K562 (cell line): ENCODE data around the gene TNFSF9. TPM values are rescaled to one million over a fixed set of nuclear protein-coding genes. Genes with fewer than 3 reads are reported as not detected.

Source experiments
- ATAC-seq: fragments of 200-7000 bp; cut with Tn5 transposase; 3 replicates; pipeline ENCODE4 v1.9.1; 2020; ENCODE audit warnings: moderate library complexity
- Bru-seq: library from RNA; stranded (reverse); fragments of 400-500 nt; gene quantifications from one replicate; lab custom pipeline; 2021; lab: Mats Ljungman, UMichigan
- BruChase-seq, 2 experiments: library from RNA; stranded (reverse); fragments of 400-500 nt; gene quantifications; one replicate each; lab custom pipeline; 2021; lab: Mats Ljungman, UMichigan
- BruUV-seq: library from RNA; stranded (reverse); fragments of 400-500 nt; replicated peaks from 2 replicates; lab custom pipeline; 2021; lab: Mats Ljungman, UMichigan
- CTCF ChIA-PET: fragments of 300-600 bp; formaldehyde crosslinking; extraction: SDS; loops from one replicate; lab custom pipeline; 2021; ENCODE audit warnings: low intra/inter-chr PET ratio; lab: Yijun Ruan, JAX
- POLR2A ChIA-PET: fragments of 300-600, 350-650 bp; sonication (Branson Sonifier 250); formaldehyde crosslinking; extraction: SDS; loops from one replicate; lab custom pipeline; 2021; ENCODE audit warnings: antibody characterized with exemption, inconsistent platforms; lab: Yijun Ruan, JAX
- DNase-seq, 4 experiments: peaks; one replicate each; pipeline versions ENCODE4 v3.0.0 to v3.0.0-alpha.2; 2011 to 2018; ENCODE audit warnings: low spot score in 3 of 4, mixed read lengths in 3 of 4; ENCODE audit errors: extremely low read depth in 1 of 4
- FAIRE-seq: peaks from 2 replicates; lab custom pipeline; 2011; peaks lifted over from hg19 to GRCh38; lab: Jason Lieb, UNC
- H2AFZ ChIP-seq: 2 replicates; pipeline ENCODE4 v1.6.0; 2011; ENCODE audit warnings: low read depth, low read length, control low read depth, inconsistent platforms
- H3K27ac ChIP-seq: fragments of 200-600 bp; 3 replicates; pipeline ENCODE4 v1.8.0; 2011; ENCODE audit warnings: low read depth, mild to moderate bottlenecking, control low read depth, inconsistent platforms, low read length, moderate library complexity, mixed read lengths; ENCODE audit errors: extremely low read depth
- H3K27me3 ChIP-seq, 2 experiments: fragments of 300-600 bp in 1 of 2; 2 replicates in 1 of 2; 3 replicates in 1 of 2; pipeline versions ENCODE4 v1.6.0 to v1.8.0; 2011; ENCODE audit warnings: inconsistent platforms in 2 of 2, low read length in 2 of 2, mild to moderate bottlenecking in 1 of 2, mixed read lengths in 1 of 2, moderate library complexity in 1 of 2; ENCODE audit not compliant: control insufficient read depth in 2 of 2, insufficient read depth in 2 of 2
- H3K36me3 ChIP-seq: fragments of 300-600 bp; 3 replicates; pipeline ENCODE4 v1.8.0; 2011; ENCODE audit warnings: mild to moderate bottlenecking, low read length, inconsistent platforms; ENCODE audit not compliant: control insufficient read depth, insufficient read depth
- H3K4me1 ChIP-seq, 2 experiments: fragments of 200-600 bp in 1 of 2; replicated peaks in 1 of 2; 2 replicates in 1 of 2; 3 replicates in 1 of 2; pipeline versions ENCODE4 v1.5.1 to v1.8.0; 2011; ENCODE audit warnings: inconsistent platforms in 2 of 2, low read length in 2 of 2, mild to moderate bottlenecking in 1 of 2, mixed read lengths in 1 of 2, moderate library complexity in 1 of 2; ENCODE audit not compliant: control insufficient read depth in 2 of 2, insufficient read depth in 2 of 2
- H3K4me2 ChIP-seq: 2 replicates; pipeline ENCODE4 v1.6.1; 2011; ENCODE audit warnings: low read length, control low read depth, inconsistent platforms, mixed read lengths; ENCODE audit not compliant: insufficient read depth
- H3K4me3 ChIP-seq: fragments of 200-600 bp; sonication (generic), shearing (Covaris generic); 2 replicates; pipeline ENCODE4 v1.5.1; 2016; ENCODE audit warnings: control low read depth, inconsistent platforms
- H3K79me2 ChIP-seq: fragments of 200-600 bp; 3 replicates; pipeline ENCODE4 v1.8.0; 2011; ENCODE audit warnings: low read length, inconsistent platforms; ENCODE audit not compliant: control insufficient read depth, insufficient read depth
- H3K9ac ChIP-seq, 2 experiments: 2 replicates each; pipeline versions ENCODE4 v1.6.0 to v1.6.1; 2011; ENCODE audit warnings: low read depth in 2 of 2, low read length in 2 of 2, control low read depth in 1 of 2, inconsistent platforms in 1 of 2, mild to moderate bottlenecking in 1 of 2, mixed read lengths in 1 of 2; ENCODE audit not compliant: insufficient read depth in 1 of 2
- H3K9me1 ChIP-seq: one replicate; pipeline ENCODE4 v1.6.0; 2011; ENCODE audit warnings: inconsistent platforms, mild to moderate bottlenecking, low read length, moderate library complexity; ENCODE audit not compliant: control insufficient read depth, insufficient read depth
- H3K9me3 ChIP-seq: replicated peaks from 2 replicates; pipeline ENCODE4 v1.5.1; 2011; ENCODE audit warnings: low read depth, low read length, inconsistent platforms; ENCODE audit not compliant: control insufficient read depth, insufficient read depth
- H4K20me1 ChIP-seq: replicated peaks from 2 replicates; pipeline ENCODE4 v1.6.1; 2011; ENCODE audit warnings: low read length, inconsistent platforms, mixed read lengths; ENCODE audit not compliant: control insufficient read depth, insufficient read depth
- ARID3B ChIP-seq: fragments of 250-450 bp; sonication (Bioruptor Pico); IDR thresholded peaks from 2 replicates; pipeline ENCODE4 v1.4.0; 2020; ENCODE audit warnings: borderline replicate concordance
- BRF2 ChIP-seq: IDR thresholded peaks from 3 replicates; pipeline ENCODE4 v1.6.1; 2011; ENCODE audit warnings: borderline replicate concordance, mild to moderate bottlenecking; ENCODE audit not compliant: insufficient read length, insufficient read depth
- CBX5 ChIP-seq: IDR thresholded peaks from 2 replicates; pipeline ENCODE4 v1.6.1; 2014; ENCODE audit warnings: low read depth, borderline replicate concordance
- CEBPG ChIP-seq, 3 experiments: fragments of 200-800 bp in 1 of 3; sonication (Bioruptor generic) in 1 of 3; sonication (generic) in 1 of 3; formaldehyde crosslinking in 1 of 3; IDR thresholded peaks in 2 of 3; conservative IDR thresholded peaks in 1 of 3; 2 replicates each; pipeline versions ENCODE4 v1.6.1 to v1.8.0; 2016 to 2022; ENCODE audit warnings: missing compliant biosample characterization in 2 of 3, missing genetic modification characterization in 2 of 3, mild to moderate bottlenecking in 1 of 3, missing genetic modification reagents in 1 of 3
- CREM ChIP-seq: IDR thresholded peaks from 2 replicates; pipeline ENCODE4 v1.6.1; 2014; ENCODE audit warnings: antibody characterized with exemption, low read depth
- ESRRB ChIP-seq: fragments of 250-450 bp; sonication (Bioruptor Pico); IDR thresholded peaks from 2 replicates; pipeline ENCODE4 v1.5.0; 2020; ENCODE audit warnings: mild to moderate bottlenecking, moderate library complexity, borderline replicate concordance
- HOMEZ ChIP-seq: fragments of 250-450 bp; sonication (Bioruptor Pico); IDR thresholded peaks from 2 replicates; pipeline ENCODE4 v1.4.0; 2020; ENCODE audit warnings: mild to moderate bottlenecking, moderate library complexity
- IRF1 ChIP-seq: sonication (generic); formaldehyde crosslinking; IDR thresholded peaks from 2 replicates; pipeline ENCODE4 v1.8.0; 2022; ENCODE audit warnings: missing genetic modification reagents, mild to moderate bottlenecking, borderline replicate concordance
- RFX7 ChIP-seq: fragments of 250-450 bp; sonication (Bioruptor Pico); IDR thresholded peaks from 2 replicates; pipeline ENCODE4 v1.5.1; 2021; ENCODE audit warnings: mild to moderate bottlenecking
- WGBS: fragments of 100-300 bp; shearing (Covaris generic); methylation state at CpG from one replicate; pipeline ENCODE4 v1.1.6; 2016; ENCODE audit warnings: low coverage, mixed read lengths; ENCODE audit not compliant: insufficient coverage; ENCODE audit errors: missing lambda C conversion rate; 5-methylcytosine and 5-hydroxymethylcytosine counted together
- in situ Hi-C: fragments of 300-500 bp; cut with MboI; formaldehyde crosslinking; loops from 4 replicates; pipeline ENCODE4 v1.15.0; 2018; ENCODE audit warnings: inconsistent platforms, mixed read lengths
- intact Hi-C: fragments of 100-400 bp; cut with micrococcal nuclease; formaldehyde crosslinking; loops from 2 replicates; pipeline ENCODE4 v1.14.2; 2022
- long read RNA-seq, 3 experiments: library from polyadenylated mRNA in 2 of 3; library from RNA in 1 of 3; unstranded in 2 of 3; stranded (forward) in 1 of 3; transcript quantifications; one replicate each; pipeline ENCODE4 v2.0.0, GENCODE V29; 2019 to 2022
- polyA minus RNA-seq, 3 experiments: library from RNA; depleted of rRNA, polyadenylated mRNA; stranded (reverse); fragments of >200 nt; gene quantifications; 2 replicates each; pipeline ENCODE4 v1.2.3, GENCODE V29; 2011
- polyA plus RNA-seq, 8 experiments: library from polyadenylated mRNA; depleted of rRNA in 4 of 8; stranded (reverse) in 5 of 8; unstranded in 3 of 8; fragments of >200 nt; fragmentation: Nextera tagmentation in 2 of 8; fragmentation: Illumina TruSeq in 1 of 8; extraction: Ambion mirVana in 2 of 8; extraction: Trizol in 1 of 8; gene quantifications; 2 replicates each; pipeline versions ENCODE4 v1.2.1 to v1.2.3, GENCODE V29; 2011 to 2014; ENCODE audit warnings: inconsistent platforms in 1 of 8, missing spikeins in 1 of 8
- total RNA-seq, 7 experiments: library from RNA; depleted of rRNA in 6 of 7; stranded (reverse); fragments of >200 nt in 6 of 7; fragmentation: Illumina TruSeq in 2 of 7; extraction: Trizol in 2 of 7; gene quantifications; 2 replicates each; pipeline versions ENCODE4 v1.2.1 to v1.2.3, GENCODE V29; 2011 to 2021; ENCODE audit warnings: low replicate concordance in 1 of 7

TNFSF9 gene
- total RNA-seq (2011; cell fraction: chromatin; rRNA removed; ENCODE audit: low replicate concordance), result 5.5 and 15.4 TPM in 2 replicates
- 19.5 and 27.3 TPM in 2 replicates for total RNA-seq (2011; cell fraction: nucleolus; rRNA removed)
- total RNA-seq (2011; cell fraction: nucleoplasm; rRNA removed), result 20.7 and 24.7 TPM in 2 replicates
- total RNA-seq (2014; rRNA removed), result 13.8 and 17.7 TPM in 2 replicates
- total RNA-seq (2014; rRNA removed; fragmentation: Illumina TruSeq; extraction: Trizol), result 6.5 TPM in 2 replicates
- 6.2 and 7.6 TPM in 2 replicates for total RNA-seq (2015; rRNA removed; fragmentation: Illumina TruSeq; extraction: Trizol)
- total RNA-seq (2021), result 17.9 and 18.9 TPM in 2 replicates
- polyA plus RNA-seq (2011; rRNA removed), result 15.1 and 19.2 TPM in 2 replicates
- 20.1 and 36.9 TPM in 2 replicates for polyA plus RNA-seq (2011; cell fraction: cytosol; rRNA removed)
- 11.4 and 12.1 TPM in 2 replicates for polyA plus RNA-seq (2011; cell fraction: nucleus; rRNA removed)
- polyA plus RNA-seq (2012), result 14.1 and 19.0 TPM in 2 replicates
- 4.7 and 6.4 TPM in 2 replicates for polyA plus RNA-seq (2014; fragmentation: Illumina TruSeq; extraction: Trizol)
- 1 to 10 TPM; 1.4 to 2.1 TPM for polyA plus RNA-seq (2014; fragmentation: Nextera tagmentation; extraction: Ambion mirVana)
- polyA plus RNA-seq (2014; rRNA removed), result 9.8 and 11.9 TPM in 2 replicates
- 5.3 and 5.5 TPM in 2 replicates for polyA minus RNA-seq (2011; rRNA and poly(A)+ RNA removed)
- polyA minus RNA-seq (2011; cell fraction: cytosol; rRNA and poly(A)+ RNA removed), result 11.5 and 17.7 TPM in 2 replicates
- 5.0 and 6.9 TPM in 2 replicates for polyA minus RNA-seq (2011; cell fraction: nucleus; rRNA and poly(A)+ RNA removed)
- percentile 81 among the genes with signal in this experiment for Bru-seq, nascent RNA
- BruChase-seq, experiment 1, labeled RNA remaining after a 2-hour chase, result percentile 71 among the genes with signal in this experiment
- BruChase-seq, experiment 2, labeled RNA remaining after a 6-hour chase, result percentile 77 among the genes with signal in this experiment
- long read RNA-seq, experiment 1, transcript TNFSF9-201 (3 exons, 1,665 nt), result major isoform, 35 of 54 reads
- long read RNA-seq, experiment 1, partial matches to known transcripts, result 16 of 54 reads
- long read RNA-seq, experiment 1, other reads (novel, unspliced or antisense), result 3 of 54 reads
- long read RNA-seq, experiment 2, transcript TNFSF9-201 (3 exons, 1,665 nt), result major isoform, 29 of 42 reads
- long read RNA-seq, experiment 2, partial matches to known transcripts, result 7 of 42 reads
- long read RNA-seq, experiment 2, other reads (novel, unspliced or antisense), result 6 of 42 reads
- long read RNA-seq, experiment 3, result 0 reads

- peak; percentile 87 to 95 (median 92) for DNase-seq
- CTCF ChIA-PET, result interaction anchor here (0.7 kb wide), 1 partner anchor 103 kb away, joined by 3 read pairs; no protein-coding TSS in a partner anchor
- POLR2A ChIA-PET, result interaction anchor here (0.5 to 3.1 kb wide), 42 partner anchors 8 to 1822 kb away, joined by 3 to 30 read pairs (median 3); partner anchors contain the start of genes ALKBH7, CATSPERD, GPR108 and KHSRP
- Histone ChIP-seq H3K9ac (peak within 1 kb of the TSS; percentile 94 to 95), H3K4me1 (peaks cover 33 to 59% of the 10 kb centered on the region in 2 experiments), H3K9me3 (no peaks in the 10 kb centered on the region), H3K79me2 (peaks cover 25% of the 10 kb centered on the region), H3K4me3 (peak within 1 kb of the TSS; percentile 83), H3K36me3 (peaks cover 15% of the 10 kb centered on the region), H2AFZ (peak within 1 kb of the TSS; percentile 96), H4K20me1 (no peaks in the 10 kb centered on the region; the same call in 1 of the 2 replicates), H3K27ac (peak within 1 kb of the TSS; percentile 99), H3K9me1 (peaks cover 7% of the 10 kb centered on the region), H3K4me2 (peak within 1 kb of the TSS; percentile 97), H3K27me3 (no peaks in the 10 kb centered on the region)
- under 1% methylated on average over 28 of the region's 44 CpGs for WGBS
- in situ Hi-C loops, result no loop called here
- peak; percentile 90 for FAIRE-seq
- peak; percentile 84 for ATAC-seq
- no TSS peak for BruUV-seq
- intact Hi-C loops, result no loop called here
- TF ChIP-seq CBX5, result no peak
- TF ChIP-seq CREM, result peak; percentile 87
- no peak for TF ChIP-seq CEBPG (CRISPR knock-in tag; IDR thresholded peaks at IDR 0.05)
- TF ChIP-seq CEBPG (tag; conservative IDR thresholded peaks at IDR 0.05 in 1 of 2, IDR thresholded peaks at IDR 0.05 in 1 of 2), result no peak
- no peak for TF ChIP-seq ESRRB (CRISPR knock-in tag)
- TF ChIP-seq RFX7 (CRISPR knock-in tag), result no peak
- TF ChIP-seq BRF2, result no peak
- no peak for TF ChIP-seq IRF1 (CRISPR knock-in tag)
- no peak for TF ChIP-seq HOMEZ
- TF ChIP-seq ARID3B (CRISPR knock-in tag), result no peak
These were observed at the start of gene TNFSF9 for GRCh38 chr19:6530386-6531162. TSS of gene TNFSF9 (plus strand) at chr19:6531026. CDS start at chr19:6531037, 11 bp downstream.
